Loucy (cell line): ENCODE measurements around the gene COL23A1.

Experiments used
- H2AFZ ChIP-seq: fragments of 200-600 bp; sonication (generic); 2 replicates; pipeline ENCODE4 v1.6.0; 2016; ENCODE audit warnings: antibody characterized with exemption, mild to moderate bottlenecking, low read length, moderate library complexity
- H3F3A ChIP-seq: fragments of 200-600 bp; 2 replicates; pipeline ENCODE4 v1.6.0; 2016; ENCODE audit warnings: antibody characterized with exemption, low read depth, mild to moderate bottlenecking
- H3K27me3 ChIP-seq: fragments of 200-600 bp; sonication (generic); 2 replicates; pipeline ENCODE4 v1.6.1; 2014; ENCODE audit warnings: low read length, mild to moderate bottlenecking; ENCODE audit not compliant: insufficient read depth, poor library complexity, severe bottlenecking
- H3K36me3 ChIP-seq: fragments of 200-600 bp; sonication (generic); 2 replicates; pipeline ENCODE4 v1.6.1; 2016; ENCODE audit warnings: low read length; ENCODE audit not compliant: insufficient read depth
- H3K4me1 ChIP-seq: fragments of 200-600 bp; sonication (generic); 2 replicates; pipeline ENCODE4 v1.5.1; 2014; ENCODE audit warnings: low read length, mild to moderate bottlenecking; ENCODE audit not compliant: insufficient read depth, poor library complexity, severe bottlenecking
- H3K4me2 ChIP-seq: fragments of 200-600 bp; sonication (generic); 2 replicates; pipeline ENCODE4 v1.6.0; 2014; ENCODE audit warnings: antibody characterized with exemption, low read length, low read depth, mild to moderate bottlenecking; ENCODE audit not compliant: poor library complexity, severe bottlenecking
- H3K4me3 ChIP-seq: fragments of 200-600 bp; sonication (generic); 2 replicates; pipeline ENCODE4 v1.5.1; 2014; ENCODE audit warnings: low read length, mild to moderate bottlenecking, mixed read lengths; ENCODE audit not compliant: poor library complexity, severe bottlenecking
- H3K79me2 ChIP-seq: fragments of 200-600 bp; sonication (generic); 2 replicates; pipeline ENCODE4 v1.6.1; 2014; ENCODE audit warnings: low read length; ENCODE audit not compliant: insufficient read depth
- H3K9ac ChIP-seq: fragments of 200-600 bp; sonication (generic); 2 replicates; pipeline ENCODE4 v1.6.0; 2014; ENCODE audit warnings: mild to moderate bottlenecking, low read depth, low read length, moderate library complexity; ENCODE audit not compliant: poor library complexity, severe bottlenecking
- H3K9me2 ChIP-seq: fragments of 200-600 bp; sonication (generic); replicated peaks from 2 replicates; pipeline ENCODE4 v1.6.1; 2016; ENCODE audit warnings: low read depth, low read length, mixed read lengths
- H3K9me3 ChIP-seq: fragments of 200-600 bp; sonication (generic); 2 replicates; pipeline ENCODE4 v1.6.1; 2014; ENCODE audit warnings: mild to moderate bottlenecking, antibody characterized with exemption, low read length, low read depth; ENCODE audit not compliant: insufficient read depth
- H4K20me1 ChIP-seq: fragments of 200-600 bp; sonication (generic); 2 replicates; pipeline ENCODE4 v1.6.0; 2014; ENCODE audit warnings: antibody characterized with exemption, low read length, mild to moderate bottlenecking; ENCODE audit not compliant: insufficient read depth, poor library complexity, severe bottlenecking
- CTCF ChIP-seq: fragments of 200-600 bp; sonication (generic); conservative IDR thresholded peaks from 2 replicates; pipeline ENCODE4 v1.5.1; 2014; ENCODE audit warnings: mild to moderate bottlenecking, antibody characterized with exemption, low read length
- EZH2phosphoT487 ChIP-seq: fragments of 200-600 bp; IDR thresholded peaks from 2 replicates; pipeline ENCODE4 v1.6.1; 2018; ENCODE audit warnings: antibody characterized with exemption, mild to moderate bottlenecking, moderate library complexity, borderline replicate concordance

Gene COL23A1

GRCh38 chr5:178210686-178211085, 379.5 kb downstream of the COL23A1 start:
- no peaks in the 10 kb centered on the region for H3F3A ChIP-seq

GRCh38 chr5:178210073-178210535, 380.1 kb downstream of the COL23A1 start:
- TF ChIP-seq CTCF, result no peak
- TF ChIP-seq EZH2phosphoT487, result no peak
- Histone ChIP-seq H3K36me3 (peaks cover 89% of the 10 kb centered on the region), H3K79me2 (peaks cover 60% of the 10 kb centered on the region)

More at GRCh38 chr5:178210686-178211085, 379.5 kb downstream of the COL23A1 start:
- TF ChIP-seq EZH2phosphoT487, result no peak
- TF ChIP-seq CTCF, result no peak
- peaks cover 86% of the 10 kb centered on the region for H3K36me3 ChIP-seq
- H3K79me2 ChIP-seq, result peaks cover 54% of the 10 kb centered on the region
- H4K20me1 ChIP-seq, result peaks cover 62% of the 10 kb centered on the region
- no peak overlapping the region for H3K4me2 ChIP-seq
- no peaks in the 10 kb centered on the region for H3K9me3 ChIP-seq
- no peaks in the 10 kb centered on the region for H3K27me3 ChIP-seq
- H3K9ac ChIP-seq, result no peak overlapping the region
- peaks cover 10% of the 10 kb centered on the region for H3K4me1 ChIP-seq
- H3K4me3 ChIP-seq, result no peak overlapping the region
- H3K9me2 ChIP-seq, result no peaks in the 10 kb centered on the region
- H2AFZ ChIP-seq, result no peak overlapping the region

GRCh38 chr5:178209334-178210072, 380.7 kb downstream of the COL23A1 start:
- Histone ChIP-seq H3K9me3 (no peaks in the 10 kb centered on the region), H3K36me3 (peaks cover 89% of the 10 kb centered on the region), H3K4me2 (peak overlapping the region; percentile 98), H3K79me2 (peaks cover 66% of the 10 kb centered on the region), H3K9ac (no peak overlapping the region), H3F3A (no peaks in the 10 kb centered on the region), H3K9me2 (no peaks in the 10 kb centered on the region), H4K20me1 (peaks cover 67% of the 10 kb centered on the region), H3K4me3 (peak overlapping the region; percentile 90), H2AFZ (no peak overlapping the region), H3K27me3 (no peaks in the 10 kb centered on the region), H3K4me1 (peaks cover 10% of the 10 kb centered on the region)
- TF ChIP-seq EZH2phosphoT487 (no peak), CTCF (no peak)

More at GRCh38 chr5:178210073-178210535, 380.1 kb downstream of the COL23A1 start:
- H3F3A ChIP-seq, result no peaks in the 10 kb centered on the region
- H3K9me2 ChIP-seq, result no peaks in the 10 kb centered on the region
- H3K27me3 ChIP-seq, result no peaks in the 10 kb centered on the region
- H3K4me1 ChIP-seq, result peaks cover 10% of the 10 kb centered on the region
- H3K9me3 ChIP-seq, result no peaks in the 10 kb centered on the region
- H3K4me2 ChIP-seq, result peak overlapping the region; percentile 98
- H3K4me3 ChIP-seq, result peak overlapping the region; percentile 90
- peaks cover 67% of the 10 kb centered on the region for H4K20me1 ChIP-seq
- H3K9ac ChIP-seq, result no peak overlapping the region
- H2AFZ ChIP-seq, result no peak overlapping the region
